Measurements from ENCODE around the gene TMEM184C. TPM values are rescaled to one million over a fixed set of nuclear protein-coding genes. Genes with fewer than 3 reads are reported as not detected.
A peak's percentile ranks its signal among the peaks of the same experiment; 100 is the strongest.

The TMEM184C gene
- total RNA-seq, 1 donor: 38.2 TPM

GRCh38 chr4:147596981-147597380 lies 20.2 kb upstream of the TMEM184C start:
- no peak overlapping the region for H3K4me3 ChIP-seq (ENCODE audit: low read depth, low read length)
- peak; percentile 76 for DNase-seq (ENCODE audit: low read depth)
- TF ChIP-seq CTCF (IDR thresholded peaks at IDR 0.05; ENCODE audit: insufficient read depth, low read length): no peak

GRCh38 chr4:147597561-147597960 lies 19.6 kb upstream of the TMEM184C start:
- TF ChIP-seq CTCF (IDR thresholded peaks at IDR 0.05; ENCODE audit: insufficient read depth, low read length): no peak
- H3K4me3 ChIP-seq (ENCODE audit: low read depth, low read length): no peak overlapping the region
- DNase-seq (ENCODE audit: low read depth): no peak

- TF ChIP-seq CTCF (IDR thresholded peaks at IDR 0.05; ENCODE audit: insufficient read depth, low read length): no peak
- no peak for DNase-seq (ENCODE audit: low read depth)
- no peak overlapping the region for H3K4me3 ChIP-seq (ENCODE audit: low read depth, low read length)
These were observed 18.0 kb upstream of the TMEM184C start for GRCh38 chr4:147599206-147599605.

GRCh38 chr4:147599769-147600168 lies 17.4 kb upstream of the TMEM184C start:
- DNase-seq (ENCODE audit: low read depth): peak; percentile 55
- no peak overlapping the region for H3K4me3 ChIP-seq (ENCODE audit: low read depth, low read length)
- no peak for TF ChIP-seq CTCF (IDR thresholded peaks at IDR 0.05; ENCODE audit: insufficient read depth, low read length)

- no peak for DNase-seq (ENCODE audit: low read depth)
- no peak for TF ChIP-seq CTCF (IDR thresholded peaks at IDR 0.05; ENCODE audit: insufficient read depth, low read length)
- H3K4me3 ChIP-seq (ENCODE audit: low read depth, low read length): no peak overlapping the region
These were observed 11.7 kb upstream of the TMEM184C start for GRCh38 chr4:147605499-147605898.

GRCh38 chr4:147607471-147607870 lies 9.7 kb upstream of the TMEM184C start:
- TF ChIP-seq CTCF (IDR thresholded peaks at IDR 0.05; ENCODE audit: insufficient read depth, low read length): no peak
- no peak overlapping the region for H3K4me3 ChIP-seq (ENCODE audit: low read depth, low read length)
- DNase-seq (ENCODE audit: low read depth): no peak

- TF ChIP-seq CTCF (IDR thresholded peaks at IDR 0.05; ENCODE audit: insufficient read depth, low read length): no peak
- H3K4me3 ChIP-seq (ENCODE audit: low read depth, low read length): no peak overlapping the region
- DNase-seq (ENCODE audit: low read depth): peak; percentile 47
These were observed 6.5 kb upstream of the TMEM184C start for GRCh38 chr4:147610686-147611085.
